Hepatocyte (in vitro differentiated cells): ENCODE results near the gene ADAM33.

Experiments used
- EZH2 ChIP-seq: fragments of 200-600 bp; sonication (generic); IDR thresholded peaks from 2 replicates; pipeline ENCODE4 v1.6.1; 2016; ENCODE audit warnings: antibody characterized with exemption, mild to moderate bottlenecking, borderline replicate concordance
- TF ChIP-seq, protein P1 (sequence below): fragments of 200-600 bp; sonication (generic); IDR thresholded peaks from 2 replicates; pipeline ENCODE4 v1.5.1; 2016; ENCODE audit warnings: antibody characterized with exemption, mild to moderate bottlenecking; ENCODE audit not compliant: poor library complexity

DNA sequence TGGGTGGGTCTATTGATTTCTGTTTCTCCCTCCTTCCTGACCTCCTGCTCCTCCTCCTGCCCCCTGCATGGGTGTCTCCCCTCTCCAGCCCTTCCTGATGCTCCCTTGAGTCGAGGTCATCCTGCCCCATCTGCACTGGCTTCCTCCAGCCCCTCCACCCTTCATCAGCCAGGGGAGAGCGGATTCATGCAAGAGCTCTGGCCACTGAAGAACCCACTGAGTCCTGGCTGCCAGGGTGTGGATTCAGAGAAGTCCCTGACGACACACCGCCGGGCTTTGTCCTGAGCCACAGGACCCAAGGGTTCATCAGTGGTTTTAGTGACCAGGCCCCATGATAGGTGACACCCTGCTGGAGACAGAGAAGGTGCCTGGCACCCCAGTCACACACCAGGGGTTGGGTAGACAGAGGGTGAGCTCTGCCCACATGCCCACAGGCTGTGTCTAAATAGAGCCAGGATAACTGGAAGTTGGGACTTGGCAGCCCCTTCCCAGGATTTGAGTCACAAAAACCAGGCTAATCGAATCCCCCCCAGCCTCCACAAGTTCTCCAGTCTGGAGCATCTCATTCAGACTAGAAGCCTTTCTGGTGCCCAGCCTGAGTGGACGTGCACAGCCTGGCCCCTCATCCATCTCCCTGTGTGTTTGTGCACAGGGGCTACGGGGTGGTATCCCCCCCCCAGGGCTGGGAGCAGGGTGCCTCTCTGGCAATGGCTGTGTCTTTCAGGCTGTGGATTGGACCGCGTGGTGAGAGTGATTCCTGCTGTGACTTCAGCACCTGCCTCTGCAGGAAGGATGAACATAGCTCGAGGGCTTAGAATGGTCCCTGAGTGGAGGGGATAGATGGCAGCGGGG is 19.8 kb downstream of the ADAM33 start:
- TF ChIP-seq, protein P1, sequence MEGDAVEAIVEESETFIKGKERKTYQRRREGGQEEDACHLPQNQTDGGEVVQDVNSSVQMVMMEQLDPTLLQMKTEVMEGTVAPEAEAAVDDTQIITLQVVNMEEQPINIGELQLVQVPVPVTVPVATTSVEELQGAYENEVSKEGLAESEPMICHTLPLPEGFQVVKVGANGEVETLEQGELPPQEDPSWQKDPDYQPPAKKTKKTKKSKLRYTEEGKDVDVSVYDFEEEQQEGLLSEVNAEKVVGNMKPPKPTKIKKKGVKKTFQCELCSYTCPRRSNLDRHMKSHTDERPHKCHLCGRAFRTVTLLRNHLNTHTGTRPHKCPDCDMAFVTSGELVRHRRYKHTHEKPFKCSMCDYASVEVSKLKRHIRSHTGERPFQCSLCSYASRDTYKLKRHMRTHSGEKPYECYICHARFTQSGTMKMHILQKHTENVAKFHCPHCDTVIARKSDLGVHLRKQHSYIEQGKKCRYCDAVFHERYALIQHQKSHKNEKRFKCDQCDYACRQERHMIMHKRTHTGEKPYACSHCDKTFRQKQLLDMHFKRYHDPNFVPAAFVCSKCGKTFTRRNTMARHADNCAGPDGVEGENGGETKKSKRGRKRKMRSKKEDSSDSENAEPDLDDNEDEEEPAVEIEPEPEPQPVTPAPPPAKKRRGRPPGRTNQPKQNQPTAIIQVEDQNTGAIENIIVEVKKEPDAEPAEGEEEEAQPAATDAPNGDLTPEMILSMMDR, result no peak
- no peak for TF ChIP-seq EZH2
